COR-L47 (cell line): Measurements from ENCODE around the gene PLCB1.
A peak's percentile ranks its signal among the peaks of the same experiment; 100 is the strongest.
"Not testable (repeated sequence)": the region's sequence is repeated elsewhere in the genome, so short reads cannot be mapped to it uniquely, and the experiment has no call there.

Experiments used
- DNase-seq: peaks from one replicate; lab custom pipeline; 2025; lab: John Stamatoyannopoulos, UW

PLCB1 gene

GRCh38 chr20:8404912-8405635 lies 273.0 kb downstream of the PLCB1 start:
- no peak for DNase-seq

- DNase-seq, result no peak
Observed at GRCh38 chr20:8406391-8406790, 274.3 kb downstream of the PLCB1 start.

GRCh38 chr20:8408587-8409307 lies 276.7 kb downstream of the PLCB1 start:
- DNase-seq, result no peak

- DNase-seq, result no peak
Observed at GRCh38 chr20:8413691-8414090, 281.6 kb downstream of the PLCB1 start.

GRCh38 chr20:8414586-8415274 lies 282.7 kb downstream of the PLCB1 start:
- DNase-seq, result peak; percentile 48

- DNase-seq, result no peak
Observed at GRCh38 chr20:8421981-8422380, 289.9 kb downstream of the PLCB1 start.

- peak; percentile 8 for DNase-seq
Observed at GRCh38 chr20:8423482-8423881, 291.4 kb downstream of the PLCB1 start.

- no peak for DNase-seq
Observed at GRCh38 chr20:8424010-8424409, 291.9 kb downstream of the PLCB1 start.

GRCh38 chr20:8425016-8425415 lies 292.9 kb downstream of the PLCB1 start:
- no peak for DNase-seq

- no peak for DNase-seq
Observed at GRCh38 chr20:8425802-8426201, 293.7 kb downstream of the PLCB1 start.

GRCh38 chr20:8427419-8428040 lies 295.5 kb downstream of the PLCB1 start:
- no peak for DNase-seq

GRCh38 chr20:8428988-8429387 lies 296.9 kb downstream of the PLCB1 start:
- no peak for DNase-seq

- peak; percentile 98 for DNase-seq
Observed at GRCh38 chr20:8431538-8432434, 299.7 kb downstream of the PLCB1 start.

- DNase-seq, result no peak
Observed at GRCh38 chr20:8432435-8433148, 300.5 kb downstream of the PLCB1 start.

- no peak for DNase-seq
Observed at GRCh38 chr20:8433291-8433690, 301.2 kb downstream of the PLCB1 start.

GRCh38 chr20:8434326-8434876 lies 302.3 kb downstream of the PLCB1 start:
- DNase-seq, result no peak

GRCh38 chr20:8435285-8436035 lies 303.4 kb downstream of the PLCB1 start:
- no peak for DNase-seq

GRCh38 chr20:8436938-8437337 lies 304.9 kb downstream of the PLCB1 start:
- DNase-seq, result not testable (repeated sequence)

- no peak for DNase-seq
Observed at GRCh38 chr20:8438748-8439147, 306.7 kb downstream of the PLCB1 start.
